OCI-LY1 (cell line): ENCODE measurements around the gene ATG5.
"Not testable (repeated sequence)": the region's sequence is repeated elsewhere in the genome, so short reads cannot be mapped to it uniquely, and the experiment has no call there.

Experiments
- CTCF ChIP-seq: fragments of 200-600 bp; sonication (generic), shearing (Covaris generic); IDR thresholded peaks from 2 replicates; pipeline ENCODE4 v1.5.1; 2017; ENCODE audit warnings: mild to moderate bottlenecking, antibody characterized with exemption, low read length, moderate library complexity, mixed read lengths
- EZH2 ChIP-seq: fragments of 200-600 bp; sonication (generic), shearing (Covaris generic); IDR thresholded peaks from 2 replicates; pipeline ENCODE4 v1.8.0; 2017; ENCODE audit warnings: borderline replicate concordance, mixed run types, mild to moderate bottlenecking, antibody characterized with exemption, low read length, moderate library complexity, mixed read lengths

- TF ChIP-seq CTCF, EZH2: not testable (repeated sequence)
Measured at GRCh38 chr6:106259748-106260147, 65.8 kb downstream of the ATG5 start.
